PC-9 (cell line): ENCODE data around the gene HNRNPLL. TPM values are rescaled to one million over a fixed set of nuclear protein-coding genes. Genes with fewer than 3 reads are reported as not detected.

Experiments
- BruUV-seq: library from RNA; stranded (reverse); fragments of 400-500 nt; replicated peaks from 2 replicates; lab custom pipeline; 2021; lab: Mats Ljungman, UMichigan
- CTCF ChIA-PET: fragments of 300-600 bp; sonication (Branson Sonifier 250); formaldehyde crosslinking; loops from one replicate; lab custom pipeline; 2022; ENCODE audit warnings: antibody characterized with exemption; lab: Charles Lee
- POLR2A ChIA-PET: fragments of 300-600 bp; sonication (Branson Sonifier 250); formaldehyde crosslinking; loops from one replicate; lab custom pipeline; 2022; ENCODE audit warnings: antibody characterized with exemption; ENCODE audit not compliant: unreplicated experiment; lab: Charles Lee
- DNase-seq, 2 experiments: peaks; one replicate each; pipeline versions ENCODE4 v3.0.0 to v3.0.0-alpha.2; 2015 to 2022; ENCODE audit warnings: mixed read lengths in 1 of 2
- H2AFZ ChIP-seq: fragments of 200-600 bp; sonication (generic); 2 replicates; pipeline ENCODE4 v1.8.1; 2017; ENCODE audit warnings: antibody characterized with exemption
- H3F3A ChIP-seq: fragments of 200-600 bp; sonication (generic); 2 replicates; pipeline ENCODE4 v1.8.1; 2017; ENCODE audit warnings: antibody characterized with exemption, mild to moderate bottlenecking, low read depth; ENCODE audit not compliant: insufficient read depth
- H3K27ac ChIP-seq: fragments of 200-600 bp; sonication (generic); 2 replicates; pipeline ENCODE4 v1.6.1; 2016; ENCODE audit warnings: mixed run types
- H3K27me3 ChIP-seq: fragments of 200-600 bp; sonication (generic); 2 replicates; pipeline ENCODE4 v1.6.1; 2016; ENCODE audit warnings: low read depth, mixed run types; ENCODE audit not compliant: insufficient read depth
- H3K36me3 ChIP-seq: fragments of 200-600 bp; sonication (generic); 2 replicates; pipeline ENCODE4 v1.6.1; 2016; ENCODE audit warnings: low read depth, mixed run types
- H3K4me1 ChIP-seq: fragments of 200-600 bp; sonication (generic); replicated peaks from 2 replicates; pipeline ENCODE4 v1.6.1; 2016; ENCODE audit warnings: mixed run types; ENCODE audit not compliant: insufficient read depth
- H3K4me2 ChIP-seq: fragments of 200-600 bp; sonication (generic); 2 replicates; pipeline ENCODE4 v1.6.1; 2017; ENCODE audit warnings: mixed run types
- H3K4me3 ChIP-seq: fragments of 200-600 bp; sonication (generic); 2 replicates; pipeline ENCODE4 v1.6.1; 2016; ENCODE audit warnings: mixed run types
- H3K79me2 ChIP-seq: fragments of 200-600 bp; sonication (generic); 2 replicates; pipeline ENCODE4 v1.6.1; 2017; ENCODE audit warnings: low read depth, mixed run types
- H3K9me2 ChIP-seq: fragments of 200-600 bp; sonication (generic); 2 replicates; pipeline ENCODE4 v1.8.1; 2017; ENCODE audit warnings: mild to moderate bottlenecking; ENCODE audit not compliant: insufficient read depth
- H3K9me3 ChIP-seq: fragments of 200-600 bp; sonication (generic); 2 replicates; pipeline ENCODE4 v1.8.1; 2016; ENCODE audit warnings: low read depth; ENCODE audit not compliant: insufficient read depth
- H4K20me1 ChIP-seq: fragments of 200-600 bp; sonication (generic); 2 replicates; pipeline ENCODE4 v1.8.1; 2017; ENCODE audit not compliant: insufficient read depth
- EZH2 ChIP-seq: fragments of 200-600 bp; sonication (generic); IDR thresholded peaks from 2 replicates; pipeline ENCODE4 v1.8.0; 2017; ENCODE audit warnings: antibody characterized with exemption, low read depth
- intact Hi-C: fragments of 100-400 bp; cut with micrococcal nuclease; formaldehyde crosslinking; loops from one replicate; pipeline ENCODE4 v1.10.0; 2022; ENCODE audit not compliant: unreplicated experiment
- total RNA-seq: library from RNA; stranded (reverse); gene quantifications from 2 replicates; pipeline ENCODE4 v1.2.3, GENCODE V29; 2021
- TF ChIP-seq, protein P1 (sequence below): fragments of 200-600 bp; sonication (generic); conservative IDR thresholded peaks from 2 replicates; pipeline ENCODE4 v1.6.1; 2017; ENCODE audit warnings: mixed run types, antibody characterized with exemption, mild to moderate bottlenecking, moderate library complexity

The HNRNPLL gene
- total RNA-seq, 1 experiment from 2014 or later = 38.1 TPM

DNA sequence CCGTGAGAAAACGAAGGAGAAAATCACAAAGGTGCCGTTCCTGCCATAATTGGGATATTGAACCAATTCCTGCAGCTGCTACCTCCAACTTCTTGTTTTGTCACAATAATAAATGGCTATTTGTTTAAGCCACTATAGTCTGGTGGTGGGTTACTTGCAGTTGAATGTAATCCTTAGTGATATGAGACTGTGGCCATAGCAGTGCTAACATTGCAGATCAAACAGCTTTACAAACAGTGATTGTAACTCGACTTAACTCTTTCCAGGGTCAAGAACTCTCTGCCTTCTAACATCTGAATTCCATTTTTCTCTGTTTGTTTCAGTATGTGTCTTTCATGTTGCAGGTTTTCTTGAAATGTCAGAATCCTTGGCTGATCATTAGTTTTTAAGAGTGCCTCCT, 24.7 kb upstream of the HNRNPLL start:
- no peaks in the 10 kb centered on the region for H3K79me2 ChIP-seq
- CTCF ChIA-PET = interaction anchor here (0.6 kb wide), 1 partner anchor 156 kb away, joined by 16 read pairs; no protein-coding TSS in a partner anchor
- intact Hi-C loops = no loop called here
- H3K4me2 ChIP-seq = no peak overlapping the region
- no peaks in the 10 kb centered on the region for H3F3A ChIP-seq
- H2AFZ ChIP-seq = no peak overlapping the region
- H3K36me3 ChIP-seq = no peaks in the 10 kb centered on the region
- H3K9me2 ChIP-seq = no peaks in the 10 kb centered on the region; the same call in 1 of the 2 replicates
- POLR2A ChIA-PET = no interaction called here
- no peak overlapping the region for H3K27ac ChIP-seq
- TF ChIP-seq, protein P1, sequence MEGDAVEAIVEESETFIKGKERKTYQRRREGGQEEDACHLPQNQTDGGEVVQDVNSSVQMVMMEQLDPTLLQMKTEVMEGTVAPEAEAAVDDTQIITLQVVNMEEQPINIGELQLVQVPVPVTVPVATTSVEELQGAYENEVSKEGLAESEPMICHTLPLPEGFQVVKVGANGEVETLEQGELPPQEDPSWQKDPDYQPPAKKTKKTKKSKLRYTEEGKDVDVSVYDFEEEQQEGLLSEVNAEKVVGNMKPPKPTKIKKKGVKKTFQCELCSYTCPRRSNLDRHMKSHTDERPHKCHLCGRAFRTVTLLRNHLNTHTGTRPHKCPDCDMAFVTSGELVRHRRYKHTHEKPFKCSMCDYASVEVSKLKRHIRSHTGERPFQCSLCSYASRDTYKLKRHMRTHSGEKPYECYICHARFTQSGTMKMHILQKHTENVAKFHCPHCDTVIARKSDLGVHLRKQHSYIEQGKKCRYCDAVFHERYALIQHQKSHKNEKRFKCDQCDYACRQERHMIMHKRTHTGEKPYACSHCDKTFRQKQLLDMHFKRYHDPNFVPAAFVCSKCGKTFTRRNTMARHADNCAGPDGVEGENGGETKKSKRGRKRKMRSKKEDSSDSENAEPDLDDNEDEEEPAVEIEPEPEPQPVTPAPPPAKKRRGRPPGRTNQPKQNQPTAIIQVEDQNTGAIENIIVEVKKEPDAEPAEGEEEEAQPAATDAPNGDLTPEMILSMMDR = no peak
- no peak for TF ChIP-seq EZH2
- no peak for DNase-seq
- H4K20me1 ChIP-seq = no peaks in the 10 kb centered on the region
- no TSS peak for BruUV-seq
- no peaks in the 10 kb centered on the region for H3K9me3 ChIP-seq
- H3K4me3 ChIP-seq = no peak overlapping the region
- H3K27me3 ChIP-seq = no peaks in the 10 kb centered on the region
- H3K4me1 ChIP-seq = no peaks in the 10 kb centered on the region

DNA sequence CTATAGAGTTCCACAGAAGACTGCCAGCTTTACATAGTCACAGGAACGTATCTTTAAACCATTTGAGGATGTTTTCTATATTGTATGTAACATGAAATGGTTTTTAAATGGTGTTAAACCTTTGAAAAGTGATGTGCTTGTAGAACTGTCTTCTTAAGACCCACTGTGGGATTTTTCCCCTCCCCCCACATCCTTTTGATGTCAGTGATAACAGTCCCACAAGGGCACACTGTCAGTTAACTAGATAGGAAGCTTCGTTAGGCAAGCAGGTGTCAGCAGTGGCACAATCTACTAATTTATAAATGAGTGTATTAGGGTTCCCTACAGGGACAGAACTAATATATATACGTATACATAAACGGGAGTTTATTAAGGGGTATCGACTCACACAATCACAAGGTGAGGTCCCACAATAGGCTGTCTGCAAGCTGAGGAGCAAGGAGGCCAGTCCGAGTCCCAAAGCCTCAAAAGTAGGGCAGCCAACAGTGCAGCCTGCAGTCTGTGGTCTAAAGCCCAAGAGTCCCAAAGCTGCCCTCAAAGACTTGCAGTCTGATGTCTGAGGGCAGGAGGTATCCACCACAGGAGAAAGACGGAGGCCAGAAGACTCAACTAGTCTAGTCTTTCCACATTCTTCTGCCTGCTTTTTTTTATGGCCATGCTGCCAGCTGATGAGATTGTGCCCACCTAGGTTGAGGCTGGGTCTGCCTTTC, 23.8 kb upstream of the HNRNPLL start:
- intact Hi-C loops = no loop called here
- no peaks in the 10 kb centered on the region for H3F3A ChIP-seq
- no peaks in the 10 kb centered on the region for H3K9me2 ChIP-seq
- no peaks in the 10 kb centered on the region for H3K36me3 ChIP-seq
- CTCF ChIA-PET = no interaction called here
- no peak overlapping the region for H3K4me2 ChIP-seq
- no TSS peak for BruUV-seq
- no peak for TF ChIP-seq EZH2
- TF ChIP-seq, protein P1 = no peak
- H3K4me3 ChIP-seq = no peak overlapping the region
- H3K4me1 ChIP-seq = no peaks in the 10 kb centered on the region
- H3K9me3 ChIP-seq = no peaks in the 10 kb centered on the region
- POLR2A ChIA-PET = no interaction called here
- H4K20me1 ChIP-seq = no peaks in the 10 kb centered on the region
- H3K27ac ChIP-seq = no peak overlapping the region
- no peaks in the 10 kb centered on the region for H3K79me2 ChIP-seq
- no peaks in the 10 kb centered on the region for H3K27me3 ChIP-seq
- no peak for DNase-seq
- no peak overlapping the region for H2AFZ ChIP-seq

DNA sequence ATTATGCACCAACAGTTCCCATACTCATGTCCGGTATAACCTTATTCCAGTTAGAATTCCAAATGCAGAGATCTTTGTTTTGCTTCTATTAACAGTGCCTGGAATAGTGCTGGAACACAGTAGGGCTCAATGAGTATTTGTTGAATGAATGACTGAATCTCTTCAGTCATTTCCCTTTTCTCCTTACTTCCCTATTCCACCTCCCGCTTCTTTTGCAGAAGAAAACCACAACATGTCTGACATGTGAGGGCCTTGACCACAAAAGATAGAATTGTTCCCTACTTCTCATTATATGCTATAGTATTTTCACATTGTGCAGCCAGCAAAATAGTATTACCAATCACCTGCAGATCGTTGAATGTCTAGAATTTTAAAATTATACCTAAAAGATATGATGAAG, 19.5 kb upstream of the HNRNPLL start:
- H3K4me3 ChIP-seq = no peak overlapping the region
- no peaks in the 10 kb centered on the region for H3K36me3 ChIP-seq
- no peaks in the 10 kb centered on the region for H3K27me3 ChIP-seq
- intact Hi-C loops = no loop called here
- H3K27ac ChIP-seq = no peak overlapping the region
- no TSS peak for BruUV-seq
- CTCF ChIA-PET = no interaction called here
- no peaks in the 10 kb centered on the region for H3K4me1 ChIP-seq
- POLR2A ChIA-PET = no interaction called here
- no peaks in the 10 kb centered on the region for H3K9me2 ChIP-seq
- H3K9me3 ChIP-seq = no peaks in the 10 kb centered on the region
- H3F3A ChIP-seq = no peaks in the 10 kb centered on the region
- TF ChIP-seq, protein P1 = no peak
- TF ChIP-seq EZH2 = no peak
- no peak overlapping the region for H3K4me2 ChIP-seq
- no peaks in the 10 kb centered on the region for H4K20me1 ChIP-seq
- no peak overlapping the region for H2AFZ ChIP-seq
- H3K79me2 ChIP-seq = no peaks in the 10 kb centered on the region
- no peak for DNase-seq
